EL (cell line): ENCODE results near the gene L3MBTL4.

Experiments
- DNase-seq: peaks from one replicate; pipeline ENCODE4 v3.0.0-alpha.2; 2016

Gene L3MBTL4

DNA sequence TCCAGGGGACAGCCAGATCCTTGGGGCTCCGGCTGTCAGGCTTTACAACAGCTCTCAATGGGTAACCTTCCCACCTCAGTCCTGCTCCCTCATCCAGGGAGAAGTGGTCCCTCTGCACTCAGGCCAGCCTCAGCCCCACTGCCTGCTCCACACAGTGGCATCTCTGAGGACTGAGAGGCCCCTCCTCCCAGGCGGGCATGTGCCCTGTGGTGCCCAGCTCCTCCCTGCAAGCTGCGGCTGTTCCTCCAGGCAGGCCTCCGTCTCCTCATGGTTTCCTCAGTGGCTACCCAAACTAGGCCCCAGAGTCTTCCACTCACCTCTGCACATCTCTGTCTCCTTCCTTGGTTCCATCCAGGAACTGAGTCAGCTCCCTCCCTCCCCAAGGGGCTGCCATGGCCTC, 437.7 kb downstream of the L3MBTL4 start:
- DNase-seq = no peak

DNA sequence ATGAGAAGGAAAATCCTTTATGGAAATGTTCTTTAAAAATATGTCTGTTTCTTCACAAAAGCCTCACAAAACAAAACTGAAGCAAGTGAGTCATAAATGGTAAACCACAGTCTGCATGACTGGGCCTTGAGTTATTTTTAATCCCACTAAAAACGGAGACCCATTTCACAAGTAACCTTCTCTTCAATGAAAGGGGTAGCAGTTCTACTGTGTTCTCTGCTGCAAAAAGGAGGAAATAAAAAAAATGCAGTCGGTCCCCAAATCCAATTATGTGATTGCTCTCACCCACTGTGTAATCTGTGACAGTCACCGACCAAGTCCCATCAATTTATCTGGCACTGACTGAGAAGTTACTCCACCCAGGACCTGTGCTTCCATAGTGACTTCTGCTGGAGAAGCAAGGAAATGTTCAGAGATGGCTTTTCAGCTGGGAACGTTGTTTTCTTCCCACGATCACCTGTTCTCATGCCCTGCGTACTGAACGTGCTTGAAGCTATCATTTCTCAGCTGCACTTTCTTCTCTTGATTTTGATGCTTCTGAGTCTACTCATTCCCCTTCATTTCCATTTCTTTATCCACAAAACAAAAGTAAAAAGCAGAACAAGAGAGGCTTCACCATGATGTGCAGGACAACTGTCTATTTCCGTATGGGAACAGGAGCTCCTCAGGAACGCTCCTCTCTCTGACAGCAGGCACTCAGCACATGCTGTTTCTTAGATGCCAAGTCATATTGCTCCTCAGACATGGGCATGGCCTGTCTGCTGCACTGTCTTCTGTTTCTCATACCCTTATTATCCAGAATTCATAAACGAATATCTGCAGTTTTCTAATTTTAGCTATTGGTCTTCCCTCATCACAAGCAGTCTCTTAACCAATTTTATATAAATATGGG, 439.4 kb downstream of the L3MBTL4 start:
- DNase-seq = peak; percentile 23

DNA sequence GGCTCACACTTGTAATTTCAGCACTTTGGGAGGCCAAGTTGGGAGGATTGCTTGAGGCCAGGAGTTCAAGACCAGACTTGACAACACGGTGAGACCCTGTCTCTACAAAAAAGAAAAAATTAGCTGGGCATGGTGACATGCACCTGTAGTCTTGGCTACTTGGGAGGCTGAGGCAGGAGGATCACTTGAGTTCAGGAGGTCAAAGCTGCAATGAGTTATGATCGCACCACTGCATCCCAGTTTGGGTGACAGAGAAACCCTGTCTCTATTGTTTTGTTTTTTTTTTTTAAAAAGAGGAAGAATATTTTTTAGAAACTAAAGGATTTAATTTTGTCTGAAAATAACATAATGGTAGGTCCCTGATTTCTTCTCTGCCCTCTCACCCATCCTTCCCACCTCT, 440.0 kb downstream of the L3MBTL4 start:
- DNase-seq = no peak

DNA sequence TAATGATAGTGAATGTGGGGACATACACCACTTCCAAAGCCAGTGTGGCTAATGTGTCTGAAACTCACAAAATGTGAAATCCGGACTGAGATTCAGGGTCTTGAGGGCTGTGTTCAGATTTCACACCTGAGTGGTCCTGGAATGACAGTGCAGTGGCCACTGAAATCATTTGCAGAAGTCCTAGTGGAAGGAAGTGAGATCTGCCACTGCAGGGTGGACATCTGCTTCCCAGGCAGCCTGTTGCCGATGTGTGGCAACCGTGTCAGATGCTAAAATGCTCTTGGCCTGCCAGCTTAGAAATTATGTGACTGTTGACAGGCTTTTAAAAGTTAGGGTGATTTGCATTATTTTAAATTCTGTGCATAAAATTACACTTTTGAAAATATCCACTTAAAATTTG, 441.6 kb downstream of the L3MBTL4 start:
- DNase-seq = no peak

DNA sequence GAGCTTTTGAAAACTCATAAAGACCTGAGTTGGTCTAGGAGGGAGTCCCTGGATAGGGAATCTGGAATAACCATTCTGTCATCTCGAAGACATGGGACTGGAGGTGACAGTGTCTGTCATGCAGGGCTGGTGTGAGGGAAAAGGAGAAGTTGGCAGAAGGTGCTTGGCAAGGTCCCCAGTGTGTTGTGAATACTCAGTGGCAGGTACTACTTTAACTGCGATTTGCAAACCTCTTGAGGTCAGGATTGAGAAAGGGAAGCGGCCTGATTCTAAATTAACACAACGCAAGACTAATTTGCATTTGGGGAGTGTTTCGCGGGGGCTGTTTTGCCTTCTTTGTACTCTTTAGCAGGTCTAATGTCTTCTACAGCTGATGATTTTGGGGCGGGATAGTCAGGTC, 442.4 kb downstream of the L3MBTL4 start:
- DNase-seq = no peak

DNA sequence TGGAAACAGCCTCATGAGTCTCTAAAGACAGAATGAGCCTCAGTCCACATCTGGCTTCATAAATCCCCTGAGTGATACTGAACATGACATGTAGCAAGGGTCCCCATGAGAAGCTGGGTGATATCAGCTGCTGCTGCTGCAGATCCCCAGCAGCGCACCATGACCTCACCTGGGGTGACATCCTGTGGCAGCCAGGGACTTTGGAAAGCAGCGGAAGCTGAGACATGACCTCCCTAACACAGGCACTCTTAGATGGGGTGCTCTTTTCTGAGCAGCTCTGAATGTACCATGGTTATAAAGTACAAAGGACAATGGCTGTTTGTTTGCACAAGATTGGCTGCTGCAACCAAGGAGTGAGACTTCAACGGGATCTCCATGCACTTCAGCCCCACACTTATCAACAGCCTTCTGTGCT, 444.7 kb downstream of the L3MBTL4 start:
- DNase-seq = no peak

DNA sequence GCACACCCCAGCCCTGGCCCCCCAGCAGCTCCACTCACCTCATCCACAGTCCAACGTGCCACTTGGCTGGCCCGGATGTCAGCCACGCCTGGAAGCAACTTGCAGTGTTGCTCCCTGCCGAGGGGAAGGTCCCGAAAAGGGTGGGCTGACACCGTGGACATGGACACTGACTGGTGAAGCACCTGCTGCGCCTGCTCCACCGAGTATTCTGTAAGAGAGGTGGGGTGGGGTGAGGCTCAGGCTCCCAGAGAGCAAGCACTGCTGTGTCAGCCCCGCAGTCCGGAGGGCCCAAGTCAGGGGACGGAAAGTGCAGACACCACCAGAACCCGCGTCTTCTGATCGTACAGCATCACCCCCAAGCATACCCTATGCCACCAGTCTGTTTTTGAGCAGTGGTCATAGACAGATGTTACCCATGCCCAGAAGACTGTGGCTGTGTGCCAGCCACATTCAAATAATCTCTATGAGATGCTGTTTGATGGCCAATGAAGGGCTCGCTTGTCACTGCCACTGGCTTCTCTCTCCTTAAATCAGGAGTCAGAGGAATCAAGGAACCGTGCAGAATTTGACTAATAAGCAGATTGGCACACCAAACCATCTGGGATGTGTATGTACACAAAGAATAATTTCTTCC, 445.2 kb downstream of the L3MBTL4 start:
- no peak for DNase-seq

DNA sequence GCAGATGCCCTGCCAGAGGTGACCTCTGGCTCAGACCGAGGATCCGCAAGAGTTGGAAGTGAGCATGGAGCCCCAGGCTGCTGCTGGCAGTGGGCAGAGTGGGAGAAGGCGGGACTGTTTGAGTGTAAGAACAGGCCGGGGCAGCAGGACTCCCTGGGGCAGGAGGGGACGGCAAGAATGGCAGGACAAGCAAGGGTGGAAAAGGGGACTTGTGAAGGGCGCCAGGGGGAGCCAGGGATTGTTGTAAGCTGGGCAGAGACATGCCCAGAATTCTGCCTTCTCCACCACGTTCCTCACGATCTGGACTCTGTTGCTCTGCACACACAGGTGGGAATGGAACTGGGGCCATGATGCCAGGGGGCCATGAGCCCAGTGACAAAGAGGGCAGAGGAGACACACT, 447.0 kb downstream of the L3MBTL4 start:
- DNase-seq = no peak

DNA sequence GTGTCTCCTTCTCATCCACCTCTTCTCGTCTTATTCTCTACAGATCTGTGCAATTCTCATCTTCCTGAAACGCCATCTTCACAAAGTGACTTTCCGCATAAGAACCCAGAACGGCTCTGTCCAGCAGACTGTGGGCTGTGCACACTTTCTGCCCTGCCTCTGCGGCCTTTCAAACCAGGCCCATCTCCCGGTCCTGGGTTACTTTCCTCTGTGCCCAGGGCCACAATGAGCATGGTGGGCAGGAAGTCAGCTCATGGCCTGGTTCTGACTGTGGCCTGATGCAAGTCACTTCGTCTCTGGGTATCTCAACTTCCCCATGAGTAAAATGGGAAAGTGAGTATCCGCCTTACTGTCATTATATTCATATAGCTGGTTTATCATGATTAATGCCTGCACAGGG, 447.7 kb downstream of the L3MBTL4 start:
- no peak for DNase-seq

DNA sequence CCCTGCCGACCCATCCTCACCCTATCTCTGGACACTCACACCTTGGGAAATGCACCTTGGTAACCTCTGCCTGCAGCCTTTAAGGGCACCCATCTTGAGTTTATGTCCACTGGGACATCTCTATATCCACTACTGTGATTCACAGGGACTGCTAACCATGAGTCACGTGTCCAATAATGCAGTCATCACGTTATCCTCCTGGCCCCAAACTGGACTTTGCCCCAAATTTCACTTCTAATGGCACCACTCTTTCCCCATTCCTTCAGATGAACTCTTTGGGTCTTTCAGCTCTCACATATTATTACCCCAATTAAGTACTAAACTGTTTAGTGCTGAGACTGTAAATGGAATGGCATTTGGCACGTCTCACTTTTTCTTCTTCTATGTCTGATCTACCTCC, 448.2 kb downstream of the L3MBTL4 start:
- no peak for DNase-seq

DNA sequence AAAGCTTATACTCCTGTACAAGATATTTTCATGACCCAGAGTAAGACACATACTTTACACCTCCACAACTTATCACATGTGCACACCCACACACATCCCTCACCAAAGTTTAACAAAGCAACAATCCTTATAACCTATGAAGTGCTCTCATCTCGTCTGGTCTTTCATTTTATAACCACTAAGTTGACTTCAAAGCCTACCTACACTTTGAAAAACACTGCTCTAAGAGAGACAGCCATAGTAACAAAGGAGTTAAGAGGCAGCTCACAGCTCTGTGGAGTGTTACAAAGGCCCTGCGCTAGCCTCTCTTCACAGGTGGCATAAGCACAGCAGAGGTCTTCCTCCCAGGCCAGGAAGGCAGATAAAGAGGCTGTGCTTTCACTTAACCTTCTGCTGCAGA, 449.7 kb downstream of the L3MBTL4 start:
- no peak for DNase-seq

DNA sequence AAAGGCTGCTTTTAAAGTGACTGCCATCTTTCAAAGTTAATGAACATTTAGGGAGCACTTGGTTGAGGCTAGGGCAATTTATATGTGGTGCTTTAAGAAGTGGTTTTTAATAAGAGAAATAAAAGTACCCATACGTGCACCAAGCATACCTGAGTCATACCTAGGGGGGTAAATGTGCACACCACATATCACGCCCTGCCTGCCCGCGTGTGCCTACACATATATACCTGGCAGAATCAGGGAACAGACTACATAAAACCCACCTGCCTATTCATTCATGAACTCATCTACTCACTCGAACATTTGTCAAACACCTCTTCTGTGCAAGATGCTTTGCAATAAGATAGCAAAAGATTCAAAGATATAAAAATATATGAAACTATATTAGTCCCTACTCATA, 450.1 kb downstream of the L3MBTL4 start:
- no peak for DNase-seq

DNA sequence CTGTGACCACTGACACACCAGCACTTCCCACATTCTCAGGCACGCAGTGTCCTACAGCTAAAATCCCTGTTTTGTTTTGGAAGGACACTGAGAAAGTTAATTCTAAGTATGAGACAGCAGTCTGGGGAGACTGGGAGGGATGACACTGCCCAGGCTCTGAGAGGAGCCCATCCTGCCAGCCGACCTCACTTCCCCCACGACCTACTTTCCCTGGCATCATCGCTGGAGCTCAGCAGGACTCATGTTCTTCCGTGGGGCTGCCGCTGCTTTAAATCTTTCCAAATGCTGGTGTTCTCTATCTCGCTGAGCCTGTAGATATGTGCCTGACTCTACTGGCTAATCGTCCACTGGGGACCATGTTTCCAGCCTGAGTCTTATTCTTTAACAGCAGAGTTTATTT, 450.6 kb downstream of the L3MBTL4 start:
- no peak for DNase-seq

DNA sequence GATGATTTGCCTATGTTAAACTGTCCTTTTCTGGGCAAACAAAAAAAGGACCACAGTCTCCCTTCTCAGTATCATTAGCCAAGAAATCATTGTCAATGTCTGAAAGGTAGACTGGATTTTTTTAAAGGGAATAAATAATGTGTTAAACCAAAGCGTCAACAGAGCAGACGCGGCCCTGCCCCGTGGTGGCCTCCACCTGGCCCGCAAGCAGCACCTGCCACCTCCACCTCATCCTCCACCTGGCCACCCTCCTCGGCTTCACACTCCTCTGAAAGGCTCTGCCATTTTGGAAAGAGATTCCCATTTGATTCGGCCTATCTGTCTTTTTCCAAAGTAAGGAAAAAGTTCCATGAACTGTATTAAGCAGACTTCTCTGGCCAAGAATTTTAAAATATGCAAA, 451.4 kb downstream of the L3MBTL4 start:
- DNase-seq = no peak

DNA sequence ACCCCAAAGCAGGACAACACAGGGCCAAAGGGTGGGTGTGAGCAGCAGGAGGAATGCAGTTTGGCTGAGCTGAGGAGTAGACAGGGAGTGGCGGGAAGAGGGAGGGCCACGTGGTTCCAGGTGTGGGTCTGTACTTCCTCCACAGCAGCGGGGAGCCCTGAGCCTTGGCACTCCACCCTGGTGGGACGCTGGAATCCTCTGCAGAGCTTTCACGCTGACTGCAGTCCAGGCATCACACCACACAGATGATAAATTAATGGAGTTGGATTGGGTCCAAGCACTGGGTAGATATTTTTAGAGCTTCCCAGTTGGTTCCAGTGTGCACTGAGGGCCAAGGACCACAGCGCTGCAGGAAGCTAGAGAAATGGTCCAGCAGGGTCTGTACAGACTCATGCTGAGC, 452.3 kb downstream of the L3MBTL4 start:
- DNase-seq = no peak

DNA sequence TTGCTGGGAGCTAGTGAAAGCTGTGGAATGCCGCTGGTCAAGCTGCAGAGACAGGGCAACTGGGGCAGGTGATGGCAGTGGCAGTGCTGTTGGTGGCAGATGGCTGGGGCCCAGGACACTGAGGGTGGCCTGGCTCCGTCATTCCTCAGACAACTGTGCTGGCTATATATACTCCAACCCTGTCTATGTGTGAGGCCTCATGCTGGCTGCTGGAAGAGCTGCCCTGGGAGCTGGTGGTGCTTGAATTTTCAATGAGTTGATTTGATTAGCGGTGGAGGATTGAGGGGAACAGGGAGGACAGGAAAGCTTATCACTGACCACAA, 452.9 kb downstream of the L3MBTL4 start:
- DNase-seq = no peak

DNA sequence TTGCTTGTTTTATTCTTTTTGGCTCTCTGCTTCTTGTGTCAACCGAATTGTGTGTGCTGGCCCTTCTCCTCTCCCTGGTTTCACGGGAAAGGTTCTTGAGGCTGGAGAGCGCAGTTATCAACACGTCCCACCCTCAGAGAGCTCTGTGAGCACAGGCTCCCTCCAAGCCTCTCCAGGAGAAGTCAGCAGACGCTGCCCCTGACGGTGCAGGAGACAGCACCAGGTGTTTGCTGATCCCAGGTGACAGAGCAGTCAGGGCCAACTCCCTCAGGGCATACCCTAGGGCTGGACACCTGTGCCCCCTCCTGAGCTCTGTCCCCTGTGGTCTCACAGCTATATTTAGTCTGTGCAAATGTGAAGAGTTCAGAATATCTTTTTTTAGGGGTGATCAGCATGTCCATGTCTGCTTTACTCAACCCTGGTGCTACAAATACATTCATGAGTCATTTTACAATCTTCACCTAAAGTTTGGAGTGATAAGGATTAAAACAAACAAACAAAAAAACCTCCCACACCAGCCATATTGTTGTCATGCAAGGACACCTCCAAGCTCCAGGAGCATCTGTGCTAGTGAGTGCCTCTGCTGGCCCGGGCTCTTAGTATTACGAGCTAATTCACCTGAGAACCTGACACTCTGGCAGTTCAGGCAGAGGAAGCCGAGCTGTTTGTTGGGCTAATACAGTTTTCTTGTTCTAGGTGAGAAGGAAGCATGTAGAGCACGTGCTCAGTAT, 453.4 kb downstream of the L3MBTL4 start:
- DNase-seq = no peak

DNA sequence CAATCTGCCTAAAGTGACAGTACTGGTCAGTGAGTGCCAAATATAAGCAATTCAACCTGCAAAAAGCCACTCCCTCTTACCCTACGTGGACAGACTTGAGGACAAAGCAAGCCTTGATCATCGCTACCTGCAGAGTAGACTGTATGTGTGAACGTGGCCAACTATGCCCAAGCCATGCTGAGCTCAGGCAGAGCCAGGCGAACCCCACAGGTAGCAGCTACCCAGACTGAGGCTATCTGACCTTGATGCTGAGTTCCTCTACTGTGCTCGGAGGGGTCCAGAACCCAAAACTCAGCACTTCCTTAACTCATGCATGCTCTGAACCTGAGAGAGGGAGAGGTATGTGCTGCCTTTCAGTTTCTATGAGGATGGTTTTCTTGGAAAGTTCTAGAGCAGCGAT, 455.9 kb downstream of the L3MBTL4 start:
- no peak for DNase-seq

DNA sequence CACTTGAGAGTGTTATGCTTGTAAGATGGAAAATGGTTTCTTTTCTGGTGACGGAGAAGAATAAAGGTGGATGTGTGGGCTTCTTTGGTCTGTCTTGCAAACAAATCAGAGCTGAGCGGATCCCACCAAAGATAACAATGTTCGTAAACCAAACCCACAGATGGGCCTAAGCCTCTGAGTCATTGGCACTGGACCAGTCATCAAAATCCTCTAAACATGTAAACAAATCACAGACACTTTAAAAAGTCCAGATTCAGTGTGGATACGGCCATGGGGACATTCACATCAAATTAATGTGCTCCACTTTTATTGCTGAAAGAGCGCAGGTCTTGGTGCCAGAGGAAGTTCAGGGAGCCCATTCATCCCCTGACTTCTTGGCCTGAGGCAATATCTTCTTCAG, 458.9 kb downstream of the L3MBTL4 start:
- no peak for DNase-seq

DNA sequence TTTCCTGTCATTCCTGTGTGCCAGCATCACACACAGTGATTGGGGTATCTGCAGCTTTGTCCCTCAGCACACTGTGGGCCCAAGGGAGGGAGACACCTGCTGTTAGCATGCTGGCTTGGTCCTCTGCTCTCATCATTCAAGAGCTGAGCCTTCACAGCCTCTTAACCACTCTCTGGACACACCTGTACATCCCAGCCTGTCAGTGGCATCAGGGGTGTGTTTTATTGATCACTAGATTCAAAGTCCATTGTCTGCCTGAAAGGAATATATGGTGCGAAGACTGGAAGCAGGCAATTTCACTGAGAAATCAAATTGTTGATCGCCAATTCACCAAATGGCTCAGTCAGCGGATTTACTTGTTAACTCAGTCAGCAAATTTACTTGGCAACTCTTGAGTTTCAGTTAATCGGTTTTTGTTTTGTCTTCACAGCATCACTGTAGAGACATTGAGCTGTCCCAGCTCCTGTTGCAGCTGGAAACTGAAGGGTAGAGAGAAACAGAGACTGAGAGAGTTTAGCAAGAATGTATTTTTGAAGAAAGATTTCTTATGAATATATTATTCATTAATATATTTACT, 463.1 kb downstream of the L3MBTL4 start:
- no peak for DNase-seq

DNA sequence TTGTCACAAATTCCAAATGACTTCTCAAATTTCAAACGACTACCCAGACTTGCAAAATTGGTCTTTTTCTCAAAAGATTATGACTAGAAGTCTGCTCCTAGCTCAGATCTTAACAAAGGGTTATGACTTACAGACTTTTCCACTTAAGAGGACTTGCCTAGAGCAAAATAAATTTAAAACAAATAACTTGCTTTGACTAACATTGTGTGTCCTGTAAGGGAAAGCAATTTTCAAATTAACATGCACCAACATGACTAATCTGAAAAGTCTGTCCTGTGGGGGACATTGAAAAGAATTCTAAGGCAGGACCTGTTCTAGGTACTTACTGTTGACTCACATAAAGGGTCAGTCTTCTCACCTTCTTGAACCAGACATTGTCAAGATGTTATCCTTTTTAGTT, 465.9 kb downstream of the L3MBTL4 start:
- DNase-seq = no peak

DNA sequence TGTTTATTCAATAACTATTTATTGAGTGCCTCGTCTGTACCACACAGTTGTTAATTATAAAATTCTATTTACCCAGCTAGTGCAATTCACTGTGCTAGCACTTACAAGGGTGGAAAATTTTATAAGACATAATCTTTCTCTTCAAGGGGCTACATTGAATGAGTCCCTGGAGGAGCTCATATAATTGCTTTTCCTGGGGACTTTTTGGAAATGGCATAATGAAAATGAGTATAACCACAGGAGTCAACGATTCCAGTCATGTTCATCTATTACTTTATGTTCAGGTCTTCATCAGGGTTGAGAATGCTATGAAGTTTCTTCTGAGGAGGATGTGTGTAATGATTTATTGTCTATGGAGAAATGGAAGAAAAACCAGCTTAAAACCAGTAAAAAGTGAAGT, 466.5 kb downstream of the L3MBTL4 start:
- no peak for DNase-seq

DNA sequence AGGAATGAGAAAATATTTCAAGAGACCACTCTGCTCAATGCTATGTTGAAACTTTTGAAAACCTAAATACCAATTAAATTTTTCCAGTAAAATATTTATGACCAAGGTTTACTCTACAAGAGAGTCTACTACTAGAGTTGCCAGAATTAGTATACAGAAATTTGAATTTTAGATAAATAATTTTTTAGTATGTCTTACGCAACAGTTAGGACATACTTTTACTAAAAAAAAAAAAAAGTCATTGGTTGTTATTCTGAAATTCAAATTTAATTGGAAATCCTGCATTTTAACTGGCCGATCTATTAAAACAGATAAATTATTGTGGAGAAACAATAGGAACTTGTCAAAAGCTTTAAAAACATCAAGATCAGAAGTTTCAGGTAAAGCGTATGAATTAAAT, 470.3 kb downstream of the L3MBTL4 start:
- DNase-seq = no peak

DNA sequence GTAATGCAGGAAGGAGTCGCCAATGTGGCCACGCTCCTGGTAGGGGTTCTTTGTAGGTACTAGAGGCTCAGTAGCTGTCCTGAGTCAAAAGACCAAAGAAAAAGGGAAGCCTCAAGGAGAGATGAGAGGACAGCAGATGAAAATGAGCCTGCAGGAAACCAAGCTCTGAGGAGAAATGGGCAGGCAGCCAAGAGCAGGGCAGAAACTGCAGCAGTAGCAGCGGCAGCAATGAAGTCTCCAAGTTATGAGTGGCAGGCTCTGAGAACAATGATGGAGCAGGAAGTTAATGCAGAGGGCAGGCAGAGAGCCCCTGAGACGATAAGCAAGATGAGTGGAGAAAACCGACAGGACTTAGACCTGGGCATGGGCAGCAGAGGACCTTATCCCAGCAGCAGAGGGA, 471.2 kb downstream of the L3MBTL4 start:
- DNase-seq = no peak
